ENCODE data around the gene FOSL1. TPM values are rescaled to one million over a fixed set of nuclear protein-coding genes. Genes with fewer than 3 reads are reported as not detected.

FOSL1 gene
- total RNA-seq, 1 experiment from 2014 or later = 33.7 TPM

DNA sequence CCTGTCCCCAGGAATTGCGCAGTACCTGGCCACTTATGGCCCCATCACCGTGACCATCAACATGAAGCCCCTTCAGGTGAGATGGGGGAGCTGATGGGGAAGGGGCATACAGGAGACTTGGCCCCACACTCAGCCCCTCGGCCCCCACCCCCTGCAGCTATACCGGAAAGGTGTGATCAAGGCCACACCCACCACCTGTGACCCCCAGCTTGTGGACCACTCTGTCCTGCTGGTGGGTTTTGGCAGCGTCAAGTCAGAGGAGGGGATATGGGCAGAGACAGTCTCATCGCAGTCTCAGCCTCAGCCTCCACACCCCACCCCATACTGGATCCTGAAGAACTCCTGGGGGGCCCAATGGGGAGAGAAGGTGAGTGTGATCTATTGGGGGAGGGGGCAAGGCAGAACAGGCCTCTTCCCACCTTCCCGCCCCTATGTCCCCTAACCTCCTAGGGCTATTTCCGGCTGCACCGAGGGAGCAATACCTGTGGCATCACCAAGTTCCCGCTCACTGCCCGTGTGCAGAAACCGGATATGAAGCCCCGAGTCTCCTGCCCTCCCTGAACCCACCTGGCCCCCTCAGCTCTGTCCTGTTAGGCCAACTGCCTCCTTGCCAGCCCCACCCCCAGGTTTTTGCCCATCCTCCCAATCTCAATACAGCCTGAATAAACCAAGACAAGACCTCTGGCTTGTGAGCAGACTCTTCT, 17.0 kb downstream of the FOSL1 start:
- no peak overlapping the region for H3T11ph ChIP-seq (ENCODE audit: low read length)
- H3K79me1 ChIP-seq (ENCODE audit: insufficient read depth, low read depth, low read length, poor library complexity, severe bottlenecking) = no peaks in the 10 kb centered on the region
- H3K56ac ChIP-seq (ENCODE audit: insufficient read length, low read depth, low read length) = no peak overlapping the region
- H2BK20ac ChIP-seq (ENCODE audit: low read depth, low read length, poor library complexity, severe bottlenecking) = no peak overlapping the region
- H3K4me1 Mint-ChIP-seq = peaks cover 9 to 20% of the 10 kb centered on the region in 2 experiments
- H3K4me1 ChIP-seq (ENCODE audit: insufficient read depth, low read length) = peaks cover 2% of the 10 kb centered on the region; the same call in 1 of the 2 replicates
- no peaks in the 10 kb centered on the region for H3K27me3 ChIP-seq (ENCODE audit: insufficient read depth, low read length)
- TF ChIP-seq, protein P1, sequence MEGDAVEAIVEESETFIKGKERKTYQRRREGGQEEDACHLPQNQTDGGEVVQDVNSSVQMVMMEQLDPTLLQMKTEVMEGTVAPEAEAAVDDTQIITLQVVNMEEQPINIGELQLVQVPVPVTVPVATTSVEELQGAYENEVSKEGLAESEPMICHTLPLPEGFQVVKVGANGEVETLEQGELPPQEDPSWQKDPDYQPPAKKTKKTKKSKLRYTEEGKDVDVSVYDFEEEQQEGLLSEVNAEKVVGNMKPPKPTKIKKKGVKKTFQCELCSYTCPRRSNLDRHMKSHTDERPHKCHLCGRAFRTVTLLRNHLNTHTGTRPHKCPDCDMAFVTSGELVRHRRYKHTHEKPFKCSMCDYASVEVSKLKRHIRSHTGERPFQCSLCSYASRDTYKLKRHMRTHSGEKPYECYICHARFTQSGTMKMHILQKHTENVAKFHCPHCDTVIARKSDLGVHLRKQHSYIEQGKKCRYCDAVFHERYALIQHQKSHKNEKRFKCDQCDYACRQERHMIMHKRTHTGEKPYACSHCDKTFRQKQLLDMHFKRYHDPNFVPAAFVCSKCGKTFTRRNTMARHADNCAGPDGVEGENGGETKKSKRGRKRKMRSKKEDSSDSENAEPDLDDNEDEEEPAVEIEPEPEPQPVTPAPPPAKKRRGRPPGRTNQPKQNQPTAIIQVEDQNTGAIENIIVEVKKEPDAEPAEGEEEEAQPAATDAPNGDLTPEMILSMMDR (conservative IDR thresholded peaks at IDR 0.05) = no peak
- no peak overlapping the region; a peak in 1 of 7 replicates for H3K27ac Mint-ChIP-seq
- no peaks in the 10 kb centered on the region for H3K9me3 Mint-ChIP-seq
- H2BK15ac ChIP-seq (ENCODE audit: low read depth, low read length) = no peak overlapping the region
- H3K9ac ChIP-seq (ENCODE audit: extremely low read depth, insufficient read length, low read length) = no peak overlapping the region
- no peak overlapping the region for H4K8ac ChIP-seq (replicated peaks; ENCODE audit: insufficient read length, low read depth, low read length)
- no peak overlapping the region for H2BK12ac ChIP-seq (ENCODE audit: insufficient read length, low read depth, low read length)
- H3K18ac ChIP-seq (ENCODE audit: insufficient read length, low read depth, low read length) = no peak overlapping the region
- H4K5ac ChIP-seq (ENCODE audit: insufficient read length, low read depth, low read length) = no peak overlapping the region
- H2AFZ ChIP-seq (ENCODE audit: low read length) = no peak overlapping the region
- peaks cover 35 to 58% (median 55%) of the 10 kb centered on the region in 3 experiments for H3K36me3 Mint-ChIP-seq (ENCODE audit: insufficient read depth in 1 of 3, low read depth in 3 of 3)
- no peaks in the 10 kb centered on the region for H3K9me3 ChIP-seq (ENCODE audit: control insufficient read depth, low read depth, low read length)
- no peak overlapping the region for H3K4me3 Mint-ChIP-seq
- H3K23me2 ChIP-seq (ENCODE audit: insufficient read length, low read depth, low read length, poor library complexity, severe bottlenecking) = no peaks in the 10 kb centered on the region
- peaks cover 2% of the 10 kb centered on the region for H3K27me3 Mint-ChIP-seq (ENCODE audit: low read depth)
- H3K14ac ChIP-seq (ENCODE audit: insufficient read depth, low read length) = no peak overlapping the region
- H2BK5ac ChIP-seq (ENCODE audit: insufficient read length, low read length) = no peak overlapping the region
- H4K20me1 ChIP-seq (ENCODE audit: control insufficient read depth, insufficient read depth, insufficient read length) = no peaks in the 10 kb centered on the region
- no CpG with 5 or more reads among the region's 13 CpGs for WGBS (ENCODE audit: extremely low coverage, insufficient read length, low lambda C conversion rate)
- H3K79me2 ChIP-seq (ENCODE audit: insufficient read depth, low read length) = no peaks in the 10 kb centered on the region
- H3K23ac ChIP-seq (ENCODE audit: insufficient read length, low read depth, low read length) = no peak overlapping the region
- no peak overlapping the region for H3K27ac ChIP-seq (ENCODE audit: insufficient read length, low read depth, low read length)
- no peak overlapping the region for H3K4me2 ChIP-seq (ENCODE audit: insufficient read depth, insufficient read length, low read length)
- no peak for DNase-seq
- no peak overlapping the region for H3K4ac ChIP-seq (ENCODE audit: low read depth, low read length)
- no peak overlapping the region for H2AK5ac ChIP-seq (ENCODE audit: insufficient read length, low read length)
- no peak overlapping the region for H2BK120ac ChIP-seq (ENCODE audit: low read depth, low read length, poor library complexity, severe bottlenecking)
- no peak overlapping the region for H4K91ac ChIP-seq (ENCODE audit: insufficient read length, low read depth, low read length)

Measured in H9 (cell line).